Mesenteric fat pad (tissue), 1 donor: ENCODE results near the gene GPR6. TPM values are rescaled to one million over a fixed set of nuclear protein-coding genes. Genes with fewer than 3 reads are reported as not detected.

ENCODE experiments used
- DNase-seq: peaks from one replicate; pipeline ENCODE4 v3.0.0-alpha.2; 2020; ENCODE audit warnings: low spot score
- long read RNA-seq: library from polyadenylated mRNA; unstranded; transcript quantifications from one replicate; pipeline ENCODE4 v2.0.0, GENCODE V29; 2020
- total RNA-seq: library from RNA; stranded (reverse); fragmentation: NEBNext Ultra II Directional; extraction: Animal tissue kit (Norgen Biotek cat#: 25700); gene quantifications from one replicate; pipeline ENCODE4 v1.2.1, GENCODE V29; 2021
- donor health status: DM: yes; HTN: yes; CAD: no.

GPR6 gene
- total RNA-seq = not detected
- long read RNA-seq = 0 reads

DNA sequence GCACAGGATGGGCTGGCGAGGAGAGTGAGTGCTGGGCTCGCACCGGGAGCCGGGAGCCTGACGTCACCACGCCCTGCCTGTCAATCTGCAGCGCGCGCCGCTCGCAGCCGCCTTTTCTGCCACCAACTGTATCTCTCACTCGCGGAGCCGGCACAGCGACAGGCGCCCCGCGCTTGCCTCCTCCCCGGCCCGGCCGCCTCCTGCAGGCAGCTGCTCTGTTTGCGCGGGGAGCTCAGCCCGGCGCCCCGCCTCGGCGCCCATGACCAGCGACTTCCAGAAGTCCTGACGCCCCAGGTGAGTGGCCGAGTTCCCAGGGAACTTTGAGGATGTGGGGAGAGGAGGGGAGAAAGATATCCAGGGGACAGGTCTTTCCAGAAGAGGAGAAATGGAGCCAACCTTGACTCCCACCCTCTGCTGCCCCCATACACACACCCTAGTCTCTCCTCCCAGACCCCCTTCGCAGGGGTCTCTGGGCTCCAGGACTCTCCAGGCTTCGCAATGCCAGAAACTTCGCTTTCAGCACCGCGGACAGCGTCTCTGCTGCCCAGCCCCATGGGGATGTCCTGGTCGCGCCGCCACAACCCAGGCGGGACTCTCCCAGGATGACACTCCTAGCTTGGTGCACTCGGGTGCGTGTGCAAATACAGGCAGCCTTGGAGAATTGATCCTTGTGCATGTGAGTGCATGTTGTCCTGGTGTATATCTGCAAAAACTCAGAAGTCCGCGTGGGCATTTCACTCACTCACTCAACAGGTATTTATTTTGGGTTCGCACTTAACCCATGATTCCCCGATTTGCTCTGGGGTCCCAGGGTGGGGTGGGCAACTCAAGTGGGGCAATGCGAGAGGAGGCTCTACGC, at the start of gene GPR6:
TSS of gene GPR6 (plus strand) at position 138 of the 859 bp plus-strand sequence. CDS start 802 bp downstream, outside the sequence.
- DNase-seq = no peak

DNA sequence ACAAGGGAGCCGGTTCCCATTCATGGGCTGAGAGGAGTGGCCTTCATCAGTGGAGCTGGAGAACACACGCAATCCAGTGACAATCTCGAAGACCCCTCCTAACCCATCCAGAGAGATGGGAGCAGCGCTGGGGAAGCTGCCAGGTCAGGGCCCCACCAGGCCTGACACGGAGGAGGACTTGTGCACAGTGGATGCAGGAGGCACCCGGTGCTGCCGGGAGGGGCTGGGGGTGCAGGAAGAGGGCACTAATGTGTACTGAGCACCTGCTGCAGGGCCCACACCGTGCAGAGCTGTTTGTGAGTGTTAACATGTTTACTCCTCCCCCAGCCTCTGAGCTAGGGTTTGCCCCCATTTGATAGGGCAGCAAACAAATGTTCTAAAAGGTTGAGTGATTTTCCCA, 43.8 kb upstream of the GPR6 start:
- no peak for DNase-seq

- no peak for DNase-seq
Observed at GRCh38 chr6:109939654-109940053, 38.5 kb upstream of the GPR6 start.

DNA sequence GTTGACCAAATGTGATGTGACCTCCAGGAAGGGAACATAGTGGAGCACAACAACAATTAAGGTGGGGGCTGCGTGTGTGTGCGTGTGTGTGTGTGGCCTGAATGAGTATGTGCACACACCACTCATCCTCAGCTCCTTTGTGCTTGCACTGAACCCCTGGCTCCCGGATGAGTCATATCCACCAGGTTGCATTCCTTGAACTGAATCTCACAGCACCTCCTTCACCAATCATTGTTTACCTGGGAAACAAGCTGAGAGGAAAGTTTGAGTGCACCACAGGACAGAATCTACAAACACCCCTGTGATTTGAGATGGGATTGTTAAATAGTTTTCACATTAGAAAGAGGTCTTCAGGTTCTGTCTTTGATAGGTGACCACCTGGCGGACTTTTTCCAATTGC, 33.7 kb upstream of the GPR6 start:
- DNase-seq = no peak

- DNase-seq = no peak
Observed at GRCh38 chr6:109945091-109945490, 33.0 kb upstream of the GPR6 start.

GRCh38 chr6:109946979-109947378, 31.1 kb upstream of the GPR6 start:
- DNase-seq = no peak

DNA sequence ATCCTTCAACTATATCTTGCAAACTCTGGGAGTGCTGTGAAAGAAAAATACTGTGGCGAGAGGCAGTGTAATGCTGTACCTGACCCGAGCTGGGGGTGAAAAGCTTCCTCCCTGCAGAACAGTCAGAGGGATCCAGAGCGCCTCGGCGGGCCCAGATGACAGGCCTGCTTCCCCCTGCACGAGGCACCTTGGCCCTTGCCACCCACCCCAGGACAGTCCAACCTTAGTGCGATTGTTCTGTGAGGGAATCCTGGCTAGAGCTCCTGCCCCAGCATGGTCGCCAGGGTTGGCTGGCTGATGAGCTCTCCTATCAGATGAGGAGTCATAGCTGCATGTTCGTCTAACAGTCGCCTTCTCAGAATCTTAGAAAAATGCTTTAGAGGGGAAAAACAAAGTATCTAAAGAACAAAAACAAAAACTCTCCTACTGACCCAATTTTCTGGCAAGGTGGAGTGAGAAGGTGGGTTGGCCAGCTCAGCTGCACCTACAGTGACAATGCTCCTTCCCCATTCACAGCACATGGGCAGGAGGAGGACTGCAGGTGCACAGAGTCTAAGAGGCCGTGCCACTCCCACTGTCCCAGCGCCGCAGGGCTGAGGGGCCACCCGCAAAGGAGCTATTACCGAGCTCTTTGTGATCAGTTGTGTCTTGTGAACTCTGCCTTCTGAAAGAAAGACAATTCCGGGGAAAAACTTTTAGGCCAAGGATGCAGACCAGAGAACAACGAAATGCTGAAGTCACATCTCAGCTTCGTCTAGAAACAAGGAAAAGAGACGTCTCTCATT, 28.6 kb upstream of the GPR6 start:
- DNase-seq = no peak

GRCh38 chr6:109955491-109955890, 22.6 kb upstream of the GPR6 start:
- no peak for DNase-seq

DNA sequence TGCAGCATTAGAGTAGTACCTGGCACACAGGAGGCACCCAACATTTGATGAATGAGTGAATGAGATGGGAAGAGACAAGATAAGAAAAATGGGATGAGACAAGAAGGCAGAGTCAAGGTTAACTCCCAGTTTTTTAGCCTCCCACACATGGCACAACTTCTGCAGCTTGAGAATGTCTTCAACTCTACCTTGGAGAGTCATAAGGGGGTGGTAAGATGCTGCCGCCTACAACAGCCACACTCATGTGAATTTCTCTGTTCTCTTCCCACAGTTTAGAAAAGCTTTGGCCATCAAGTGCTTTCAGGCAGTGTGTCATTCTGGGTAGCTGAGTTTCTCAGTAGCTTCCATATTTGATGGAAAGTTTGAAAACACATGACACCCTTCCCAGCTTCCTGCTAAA, 19.5 kb upstream of the GPR6 start:
- no peak for DNase-seq

- no peak for DNase-seq
Observed at GRCh38 chr6:109961611-109962041, 16.5 kb upstream of the GPR6 start.

GRCh38 chr6:109962271-109962670, 15.8 kb upstream of the GPR6 start:
- no peak for DNase-seq

DNA sequence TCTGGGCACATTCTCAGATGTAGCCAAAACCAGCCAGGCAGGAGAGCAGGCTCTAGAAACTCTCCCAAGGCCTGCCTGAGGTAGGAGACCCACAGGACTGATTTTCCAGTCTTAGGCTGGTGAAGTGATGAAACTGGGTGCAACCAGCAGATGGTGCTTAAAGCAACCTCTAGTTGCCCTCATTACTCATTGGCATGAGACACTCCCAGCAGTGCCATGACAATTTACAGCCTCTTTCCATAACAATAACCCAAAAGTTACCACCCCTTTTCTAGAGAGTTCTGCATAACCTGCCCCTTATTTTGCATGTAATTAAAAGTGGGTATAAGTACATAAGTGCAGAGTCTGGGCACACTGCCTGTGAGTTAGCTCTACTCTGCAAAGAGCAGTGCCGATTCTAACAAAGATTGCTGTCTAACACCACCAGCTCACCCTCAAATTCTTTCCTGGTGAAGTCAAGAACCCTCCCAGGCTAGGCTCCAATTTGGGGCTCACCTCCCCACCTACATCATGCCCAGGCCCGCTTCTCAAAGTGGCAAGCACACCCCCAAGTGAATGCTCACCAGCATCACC, 14.4 kb upstream of the GPR6 start:
- no peak for DNase-seq

DNA sequence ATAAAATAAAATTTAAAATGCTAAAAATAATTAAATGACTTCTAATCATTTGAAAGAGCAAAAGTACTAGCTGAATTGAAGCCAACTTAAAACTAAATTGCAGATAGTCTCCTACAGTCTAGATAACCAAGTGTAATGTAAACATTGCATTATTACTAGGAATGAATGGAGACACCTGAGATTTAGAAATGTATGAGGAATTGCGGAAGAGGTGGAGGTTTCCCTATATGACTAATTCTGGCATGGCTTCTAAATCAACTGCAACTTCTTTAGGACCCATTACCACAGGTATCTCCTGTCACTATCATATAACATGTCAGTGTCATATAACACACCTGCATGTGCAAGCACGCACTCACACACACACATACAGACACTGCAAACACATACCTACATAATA, 13.2 kb upstream of the GPR6 start:
- DNase-seq = no peak

- no peak for DNase-seq
Observed at GRCh38 chr6:109966299-109966698, 11.8 kb upstream of the GPR6 start.

DNA sequence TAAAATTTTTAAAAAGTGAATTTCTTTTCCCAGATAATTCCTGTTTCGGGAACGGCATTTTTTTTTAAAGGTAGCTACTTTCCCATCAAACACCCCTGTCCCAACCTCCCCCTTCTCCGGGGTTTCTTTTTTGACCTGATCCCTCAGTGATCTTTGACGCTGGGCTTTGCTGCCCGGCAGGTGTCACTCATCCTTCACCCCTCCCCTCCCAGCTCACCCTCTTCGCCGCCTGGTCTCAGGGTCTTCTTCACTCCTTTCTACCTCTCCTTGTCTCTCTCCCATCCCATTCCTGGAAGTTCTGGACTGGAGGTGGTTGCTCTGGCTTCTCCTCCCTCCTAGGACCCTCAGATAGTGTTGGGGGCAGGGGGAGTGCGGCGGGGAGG, 329 bp upstream of the GPR6 start:
- no peak for DNase-seq

DNA sequence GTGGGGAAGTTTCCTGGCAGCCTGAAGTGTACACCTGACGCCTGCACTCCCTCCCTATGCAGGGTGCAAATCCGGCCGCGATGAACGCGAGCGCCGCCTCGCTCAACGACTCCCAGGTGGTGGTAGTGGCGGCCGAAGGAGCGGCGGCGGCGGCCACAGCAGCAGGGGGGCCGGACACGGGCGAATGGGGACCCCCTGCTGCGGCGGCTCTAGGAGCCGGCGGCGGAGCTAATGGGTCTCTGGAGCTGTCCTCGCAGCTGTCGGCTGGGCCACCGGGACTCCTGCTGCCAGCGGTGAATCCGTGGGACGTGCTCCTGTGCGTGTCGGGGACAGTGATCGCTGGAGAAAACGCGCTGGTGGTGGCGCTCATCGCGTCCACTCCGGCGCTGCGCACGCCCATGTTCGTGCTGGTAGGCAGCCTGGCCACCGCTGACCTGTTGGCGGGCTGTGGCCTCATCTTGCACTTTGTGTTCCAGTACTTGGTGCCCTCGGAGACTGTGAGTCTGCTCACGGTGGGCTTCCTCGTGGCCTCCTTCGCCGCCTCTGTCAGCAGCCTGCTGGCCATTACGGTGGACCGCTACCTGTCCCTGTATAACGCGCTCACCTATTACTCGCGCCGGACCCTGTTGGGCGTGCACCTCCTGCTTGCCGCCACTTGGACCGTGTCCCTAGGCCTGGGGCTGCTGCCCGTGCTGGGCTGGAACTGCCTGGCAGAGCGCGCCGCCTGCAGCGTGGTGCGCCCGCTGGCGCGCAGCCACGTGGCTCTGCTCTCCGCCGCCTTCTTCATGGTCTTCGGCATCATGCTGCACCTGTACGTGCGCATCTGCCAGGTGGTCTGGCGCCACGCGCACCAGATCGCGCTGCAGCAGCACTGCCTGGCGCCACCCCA, 1.2 kb downstream of the GPR6 start:
- DNase-seq = no peak

GRCh38 chr6:109984410-109984809, 6.3 kb downstream of the GPR6 start:
- no peak for DNase-seq

DNA sequence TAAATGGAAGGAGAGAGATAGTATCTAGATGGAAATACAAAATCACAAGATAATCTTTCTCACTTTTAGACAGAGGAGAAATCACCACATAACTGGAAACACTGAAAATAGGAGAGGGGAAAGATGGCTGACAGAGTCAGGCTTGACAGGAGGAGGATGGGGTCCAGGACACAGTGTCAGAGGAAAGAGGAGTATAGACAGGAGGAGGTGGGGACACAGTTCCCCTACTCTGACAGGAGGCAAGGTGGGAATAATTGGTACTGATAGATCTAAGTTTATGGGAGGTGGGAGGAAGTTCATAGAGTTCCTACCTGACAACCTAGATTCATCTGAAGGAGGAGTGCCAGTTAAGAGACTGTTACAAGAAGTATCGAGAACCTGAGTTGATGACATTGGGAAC, 9.1 kb downstream of the GPR6 start:
- DNase-seq = no peak

GRCh38 chr6:109991201-109992101, 13.3 kb downstream of the GPR6 start:
- no peak for DNase-seq

DNA sequence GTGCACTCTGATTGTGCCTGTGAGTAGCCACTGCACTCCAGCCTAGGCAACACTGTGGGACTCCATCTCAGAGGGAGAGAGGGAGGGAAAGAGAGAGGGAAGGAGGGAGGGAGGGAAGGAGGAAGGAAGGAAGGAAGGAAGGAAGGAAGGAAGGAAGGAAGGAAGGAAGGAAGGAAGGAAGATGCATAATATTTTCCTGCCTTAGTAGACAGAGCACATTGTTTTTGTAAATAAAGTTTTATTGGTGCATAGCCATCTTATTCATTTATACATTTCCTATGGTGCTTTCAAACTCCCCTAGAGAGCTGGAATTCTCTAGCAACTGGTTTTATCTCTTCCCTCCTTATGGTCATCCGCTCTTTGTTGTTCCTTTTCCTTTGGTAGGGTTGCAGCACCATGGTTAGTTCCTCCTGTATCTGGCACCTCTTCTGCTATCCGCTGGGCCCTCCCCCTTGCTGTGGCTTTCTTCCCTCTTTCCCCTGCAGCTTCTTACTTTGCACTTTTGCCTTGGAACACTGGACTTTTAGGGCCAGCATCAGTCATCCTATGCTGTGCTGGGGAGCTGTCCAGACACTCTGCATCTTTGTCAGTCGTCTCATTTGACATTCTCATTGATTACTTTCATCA, 20.2 kb downstream of the GPR6 start:
- DNase-seq = no peak
